ENCODE data around the gene RAD51B.

GRCh38 chr14:68034896-68035295, 215.3 kb downstream of the RAD51B start:
- TF ChIP-seq CTCF (conservative IDR thresholded peaks at IDR 0.05) (no peak), ZFX (IDR thresholded peaks at IDR 0.05) (no peak)

All from C4-2B (cell line).